ENCODE measurements around the gene MTR.

- no peak for TF ChIP-seq CTCF (IDR thresholded peaks at IDR 0.05)
- TF ChIP-seq POLR2A (IDR thresholded peaks at IDR 0.05) = no peak
Observed at GRCh38 chr1:236882678-236883077, 87.6 kb downstream of the MTR start.

Data from lower leg skin (tissue), 3 donors.